Activated T-cell treated with anti-CD3 and anti-CD28 coated beads, Interleukin-2, amount 50 U/mL, for 72 hours (primary cell): ENCODE measurements around the gene RPS6KA1. TPM values are rescaled to one million over a fixed set of nuclear protein-coding genes. Genes with fewer than 3 reads are reported as not detected.

ENCODE experiments used
- total RNA-seq, 2 donors: library from RNA; stranded (reverse); gene quantifications; one replicate each; pipeline ENCODE4 v1.2.3, GENCODE V29; 2022

The RPS6KA1 gene
- total RNA-seq, 2 donors from 2014 or later: 154 to 163 TPM

Other genes with a start within 250 kb of the RPS6KA1 start
- gene SH3BGRL3, start 249.7 kb upstream of the RPS6KA1 start, total RNA-seq: 100 to 1,000 TPM; 148 to 165 TPM
- gene UBXN11, start 223.1 kb upstream of the RPS6KA1 start, total RNA-seq: 10 to 100 TPM; 19.1 to 19.3 TPM
- gene CD52, start 211.8 kb upstream of the RPS6KA1 start, total RNA-seq: 100 to 1,000 TPM; 213 to 245 TPM
- 1 to 10 TPM; 1.6 to 2.3 TPM for gene CRYBG2, start 175.6 kb upstream of the RPS6KA1 start, total RNA-seq
- gene ZNF683, start 157.0 kb upstream of the RPS6KA1 start, total RNA-seq: under 1 TPM in 1 of 2 donors, not detected in 1; 0.25 TPM
- not detected for gene LIN28A, start 118.9 kb upstream of the RPS6KA1 start, total RNA-seq
- 10 to 100 TPM; 39.5 to 43.6 TPM for gene DHDDS, start 97.4 kb upstream of the RPS6KA1 start, total RNA-seq
- gene HMGN2, start 57.3 kb upstream of the RPS6KA1 start, total RNA-seq: 100 to 1,000 TPM; 434 to 439 TPM
- gene ARID1A, start 166.3 kb downstream of the RPS6KA1 start, total RNA-seq: 10 to 100 TPM; 95.1 to 97.3 TPM